Stomach (tissue), 9 donors: ENCODE measurements around the gene SPATC1L. TPM values are rescaled to one million over a fixed set of nuclear protein-coding genes. Genes with fewer than 3 reads are reported as not detected.

Experiments
- DNase-seq, 2 donors: peaks; one replicate each; pipeline versions ENCODE4 v3.0.0 to v3.0.0-alpha.2; 2013 to 2019
- H3K27ac ChIP-seq, 5 donors: fragments of 200-600 bp in 4 of 5; sonication (generic) in 4 of 5; one replicate each; pipeline ENCODE4 v1.5.1; 2013 to 2019; ENCODE audit warnings: mild to moderate bottlenecking in 1 of 5, moderate library complexity in 1 of 5
- H3K27me3 ChIP-seq, 3 donors: fragments of 200-600 bp; sonication (generic); one replicate each; pipeline ENCODE4 v1.5.1; 2017 to 2019; ENCODE audit warnings: mixed run types in 1 of 3
- H3K36me3 ChIP-seq, 4 donors: fragments of 200-600 bp; sonication (generic); 1 replicate in 3 of 4; 2 replicates in 1 of 4; pipeline ENCODE4 v1.5.1; 2016 to 2019
- H3K4me1 ChIP-seq, 4 donors: fragments of 200-600 bp; sonication (generic); one replicate each; pipeline ENCODE4 v1.5.1; 2016 to 2019
- H3K4me3 ChIP-seq, 4 donors: fragments of 200-600 bp; sonication (generic) in 3 of 4; one replicate each; pipeline ENCODE4 v1.5.1; 2016 to 2019; ENCODE audit warnings: mild to moderate bottlenecking in 1 of 4
- H3K9me3 ChIP-seq, 4 donors: fragments of 200-600 bp; sonication (generic); one replicate each; pipeline ENCODE4 v1.5.1; 2016 to 2019
- EP300 ChIP-seq: sonication (generic); formaldehyde crosslinking; IDR thresholded peaks from one replicate; pipeline ENCODE4 v1.6.1; 2017; ENCODE audit warnings: antibody characterized with exemption
- POLR2A ChIP-seq, 4 donors: fragments of 450-650 bp; IDR thresholded peaks; one replicate each; pipeline ENCODE4 v1.6.1; 2016; ENCODE audit warnings: antibody characterized with exemption in 4 of 4, control low read depth in 2 of 4, mild to moderate bottlenecking in 1 of 4, moderate library complexity in 1 of 4
- POLR2AphosphoS5 ChIP-seq, 3 donors: sonication (generic); formaldehyde crosslinking; IDR thresholded peaks; one replicate each; pipeline ENCODE4 v1.6.1; 2016; ENCODE audit warnings: antibody characterized with exemption in 3 of 3
- WGBS, 5 donors: extraction: QIAGEN DNeasy Blood & Tissue Kit in 3 of 5; methylation state at CpG; one replicate each; pipeline versions ENCODE4 v1.1.5 to v1.1.7; 2013 to 2018; 5-methylcytosine and 5-hydroxymethylcytosine counted together
- intact Hi-C: fragments of 100-400 bp; cut with DNase I; formaldehyde crosslinking; loops from one replicate; pipeline ENCODE4 v1.15.1; 2023; ENCODE audit warnings: low total_unique reads
- polyA plus RNA-seq, 3 donors: library from polyadenylated mRNA; stranded (reverse); fragments of 200-250 nt; gene quantifications; one replicate each; pipeline ENCODE4 v1.2.3, GENCODE V29; 2013
- total RNA-seq, 5 donors: library from RNA; depleted of rRNA; stranded (reverse); fragments of >200 nt; gene quantifications; one replicate each; pipeline versions ENCODE4 v1.1.0 to v1.2.3, GENCODE V29; 2014 to 2016
- TF ChIP-seq, protein P1 (sequence below), 7 experiments: fragments of 450-650 bp in 4 of 7; fragments of 200-600 bp in 3 of 7; sonication (generic) in 3 of 7; IDR thresholded peaks; one replicate each; pipeline ENCODE4 v1.5.1; 2016 to 2019; ENCODE audit warnings: antibody characterized with exemption in 7 of 7, control low read depth in 2 of 7, mild to moderate bottlenecking in 1 of 7
- donor health status: healthy with polysubstance abuse.
- donor health status: Bipolar disorder and iron deficiency.
- donor health status: healthy.

The SPATC1L gene
- total and polyA plus RNA-seq, 8 donors = 0.72 to 26.4 (median 12.5) TPM; not detected in 1

DNA sequence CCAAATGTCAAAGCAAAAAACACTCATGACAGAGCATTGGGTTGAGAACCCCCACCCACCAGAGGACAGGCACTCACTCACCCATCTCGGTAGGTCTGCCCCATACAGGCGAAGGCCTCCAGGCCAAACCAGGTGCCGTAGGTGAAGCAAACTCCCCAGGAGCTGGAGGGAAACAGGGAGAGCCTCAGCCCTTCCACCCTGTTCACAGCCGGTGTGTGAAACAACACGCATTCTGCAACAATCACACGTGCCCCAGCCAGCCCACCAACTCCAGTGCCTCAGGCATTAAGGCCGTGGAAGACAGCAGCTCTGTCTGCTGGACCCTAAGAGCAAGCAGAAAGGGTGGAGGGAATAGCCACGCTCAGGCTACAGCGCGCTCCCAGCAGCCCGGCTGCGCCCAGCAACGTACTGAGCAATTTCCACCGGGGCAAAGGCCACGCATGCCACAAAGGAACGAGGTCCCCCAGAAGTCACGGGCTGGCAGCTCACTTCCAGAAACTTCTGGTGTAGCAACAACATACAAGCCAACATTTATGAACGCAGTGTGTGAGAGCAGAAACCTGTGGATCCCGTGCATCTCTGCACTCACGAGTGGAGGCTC, 11.4 kb upstream of the SPATC1L start:
- Histone ChIP-seq H3K4me1 (no peaks in the 10 kb centered on the region), H3K27me3 (no peaks in the 10 kb centered on the region), H3K27ac (no peak overlapping the region), H3K9me3 (no peaks in the 10 kb centered on the region), H3K36me3 (peaks cover 50 to 96% (median 92%) of the 10 kb centered on the region in 4 donors), H3K4me3 (no peak overlapping the region)
- WGBS, 5 donors = 87 to 94% (median 92%) methylated on average over 18 to 20 of the region's 20 CpGs
- intact Hi-C loops = no loop called here
- TF ChIP-seq, protein P1, sequence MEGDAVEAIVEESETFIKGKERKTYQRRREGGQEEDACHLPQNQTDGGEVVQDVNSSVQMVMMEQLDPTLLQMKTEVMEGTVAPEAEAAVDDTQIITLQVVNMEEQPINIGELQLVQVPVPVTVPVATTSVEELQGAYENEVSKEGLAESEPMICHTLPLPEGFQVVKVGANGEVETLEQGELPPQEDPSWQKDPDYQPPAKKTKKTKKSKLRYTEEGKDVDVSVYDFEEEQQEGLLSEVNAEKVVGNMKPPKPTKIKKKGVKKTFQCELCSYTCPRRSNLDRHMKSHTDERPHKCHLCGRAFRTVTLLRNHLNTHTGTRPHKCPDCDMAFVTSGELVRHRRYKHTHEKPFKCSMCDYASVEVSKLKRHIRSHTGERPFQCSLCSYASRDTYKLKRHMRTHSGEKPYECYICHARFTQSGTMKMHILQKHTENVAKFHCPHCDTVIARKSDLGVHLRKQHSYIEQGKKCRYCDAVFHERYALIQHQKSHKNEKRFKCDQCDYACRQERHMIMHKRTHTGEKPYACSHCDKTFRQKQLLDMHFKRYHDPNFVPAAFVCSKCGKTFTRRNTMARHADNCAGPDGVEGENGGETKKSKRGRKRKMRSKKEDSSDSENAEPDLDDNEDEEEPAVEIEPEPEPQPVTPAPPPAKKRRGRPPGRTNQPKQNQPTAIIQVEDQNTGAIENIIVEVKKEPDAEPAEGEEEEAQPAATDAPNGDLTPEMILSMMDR (IDR thresholded peaks at IDR 0.05) = no peak
- TF ChIP-seq POLR2A (IDR thresholded peaks at IDR 0.05) (no peak), EP300 (no peak), POLR2AphosphoS5 (IDR thresholded peaks at IDR 0.05) (no peak)
- DNase-seq = peak in 1 of 2 donors; percentile 13

DNA sequence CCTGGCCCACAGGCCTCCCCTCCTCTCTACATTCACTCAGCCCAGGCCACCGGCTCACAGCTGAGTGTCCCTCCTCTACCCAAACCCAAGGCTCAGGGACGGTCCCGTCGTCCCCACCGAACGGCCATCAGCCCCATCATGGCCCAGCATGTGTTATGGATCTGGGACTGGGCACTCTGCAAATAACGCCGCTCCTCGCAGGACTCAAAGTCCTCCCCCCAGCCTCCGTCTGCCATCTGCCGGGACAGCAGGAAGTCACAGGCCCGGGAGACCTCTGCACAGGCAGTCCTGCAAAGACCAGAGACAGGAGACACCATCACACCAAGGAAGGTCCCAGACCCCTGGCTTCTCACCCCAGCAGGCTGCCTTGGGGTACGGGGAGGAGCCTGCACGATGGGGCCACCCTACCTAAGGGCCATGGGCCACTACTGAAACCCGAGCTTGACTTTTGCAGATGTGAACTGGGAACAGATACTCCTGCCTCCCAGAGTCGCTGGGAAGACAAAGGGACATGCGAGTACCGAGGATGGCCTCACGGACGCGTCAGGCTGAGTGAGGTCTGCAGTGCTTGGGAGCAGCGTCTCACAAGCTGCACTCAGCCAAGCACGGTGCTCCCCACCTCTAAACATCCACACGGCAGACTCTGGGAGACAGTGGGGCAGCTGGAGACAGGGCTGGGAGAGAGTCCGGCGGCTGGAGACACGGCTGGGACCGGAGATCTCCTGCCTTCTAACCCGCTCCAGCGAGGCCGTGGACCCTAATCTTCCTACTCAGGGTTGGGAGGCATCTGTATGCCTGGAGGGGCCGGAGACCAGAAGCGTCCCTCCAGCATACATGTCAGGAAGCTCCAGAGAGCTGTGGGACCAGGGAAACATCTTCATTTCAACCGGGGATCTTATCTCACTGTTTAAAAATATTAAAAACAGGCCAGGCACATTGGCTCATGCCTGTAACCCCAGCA, 10.4 kb upstream of the SPATC1L start:
- Histone ChIP-seq H3K9me3 (no peaks in the 10 kb centered on the region), H3K4me3 (no peak overlapping the region), H3K27ac (no peak overlapping the region), H3K4me1 (peaks cover 0 to 4% (median 0%) of the 10 kb centered on the region in 4 donors), H3K36me3 (peaks cover 54 to 96% (median 88%) of the 10 kb centered on the region in 4 donors), H3K27me3 (no peaks in the 10 kb centered on the region)
- intact Hi-C loops = no loop called here
- TF ChIP-seq POLR2AphosphoS5 (IDR thresholded peaks at IDR 0.05) (no peak), POLR2A (IDR thresholded peaks at IDR 0.05) (no peak), EP300 (no peak)
- TF ChIP-seq, protein P1 (IDR thresholded peaks at IDR 0.05) = no peak
- DNase-seq = peak in 1 of 2 donors; percentile 17
- WGBS, 5 donors = 94 to 97% (median 94%) methylated on average over 28 to 34 of the region's 34 CpGs

DNA sequence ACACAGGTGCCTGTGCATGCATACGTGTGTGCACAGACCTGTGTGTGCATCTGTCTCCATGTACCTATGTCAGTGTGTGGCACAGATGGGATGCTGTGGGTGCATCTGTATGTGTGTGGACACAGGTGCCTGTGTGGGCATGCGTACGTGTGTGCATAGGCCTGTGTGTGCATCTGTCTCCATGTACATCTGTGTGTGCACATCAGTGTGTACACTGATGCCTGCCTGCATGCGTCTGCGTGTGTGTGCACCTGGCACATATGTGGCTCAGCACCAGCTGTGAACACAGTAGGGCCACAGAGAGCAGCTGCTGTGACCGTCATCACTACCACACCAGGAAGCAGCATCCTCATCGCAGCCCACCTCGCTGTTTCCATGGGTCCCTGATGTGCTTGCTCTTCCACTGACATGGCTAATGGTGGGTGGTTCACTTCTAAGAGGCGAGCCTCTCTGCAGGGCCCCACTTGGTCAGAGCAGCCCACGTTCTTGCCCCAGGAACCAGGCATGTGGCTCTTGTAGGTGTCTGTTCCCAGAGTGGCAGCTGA, 9.6 kb upstream of the SPATC1L start:
- Histone ChIP-seq H3K36me3 (peaks cover 54 to 95% (median 85%) of the 10 kb centered on the region in 4 donors), H3K4me3 (no peak overlapping the region), H3K27me3 (no peaks in the 10 kb centered on the region), H3K4me1 (peaks cover 0 to 12% (median 2%) of the 10 kb centered on the region in 4 donors), H3K9me3 (no peaks in the 10 kb centered on the region), H3K27ac (no peak overlapping the region)
- DNase-seq = peak in 1 of 2 donors; percentile 7
- intact Hi-C loops = no loop called here
- TF ChIP-seq POLR2AphosphoS5 (IDR thresholded peaks at IDR 0.05) (no peak), POLR2A (IDR thresholded peaks at IDR 0.05) (no peak), EP300 (no peak)
- TF ChIP-seq, protein P1 (IDR thresholded peaks at IDR 0.05) = no peak
- 91 to 96% (median 95%) methylated on average over 7 to 10 of the region's 10 CpGs for WGBS, 5 donors
